IMR-90 (cell line): ENCODE results near the gene AGMO. TPM values are rescaled to one million over a fixed set of nuclear protein-coding genes. Genes with fewer than 3 reads are reported as not detected.

Experiments used
- ATAC-seq: fragments of 200-7000 bp; cut with Tn5 transposase; 2 replicates; pipeline ENCODE4 v1.9.1; 2020; ENCODE audit warnings: low read depth, mild to moderate bottlenecking, moderate library complexity
- BruUV-seq: library from RNA; stranded (reverse); fragments of 400-500 nt; replicated peaks from 2 replicates; lab custom pipeline; 2021; lab: Mats Ljungman, UMichigan
- CTCF ChIA-PET: fragments of 300-600 bp; formaldehyde crosslinking; extraction: SDS; loops from one replicate; lab custom pipeline; 2021; ENCODE audit warnings: antibody characterized with exemption; lab: Yijun Ruan, JAX
- POLR2A ChIA-PET: fragments of 300-600 bp; sonication (Branson Sonifier 250); formaldehyde crosslinking; loops from one replicate; lab custom pipeline; 2022; ENCODE audit warnings: antibody characterized with exemption; ENCODE audit not compliant: unreplicated experiment; lab: Charles Lee
- DNase-seq: peaks from one replicate; pipeline ENCODE4 v3.0.0; 2013
- H2AFZ ChIP-seq: replicated peaks from 2 replicates; pipeline ENCODE3; 2013; ENCODE audit warnings: low read length, mild to moderate bottlenecking; ENCODE audit not compliant: poor library complexity
- H2AK5ac ChIP-seq: 2 replicates; pipeline ENCODE4 v1.6.1; 2013; ENCODE audit warnings: low read depth, low read length, inconsistent platforms
- H2AK9ac ChIP-seq: replicated peaks from 2 replicates; pipeline ENCODE3; 2013; ENCODE audit warnings: mild to moderate bottlenecking, low read depth, low read length, moderate library complexity; ENCODE audit not compliant: poor library complexity
- H2BK120ac ChIP-seq: 2 replicates; pipeline ENCODE4 v1.6.1; 2013; ENCODE audit warnings: low read depth, low read length, inconsistent platforms
- H2BK15ac ChIP-seq: 3 replicates; pipeline ENCODE4 v1.6.1; 2013; ENCODE audit warnings: low read depth, low read length, inconsistent platforms
- H2BK20ac ChIP-seq: 2 replicates; pipeline ENCODE4 v1.6.1; 2013; ENCODE audit warnings: low read depth, mild to moderate bottlenecking, inconsistent platforms, low read length, moderate library complexity
- H2BK5ac ChIP-seq: 2 replicates; pipeline ENCODE4 v1.6.1; 2013; ENCODE audit warnings: mild to moderate bottlenecking, low read depth, low read length, inconsistent platforms; ENCODE audit not compliant: poor library complexity, severe bottlenecking
- H3K14ac ChIP-seq: replicated peaks from 2 replicates; pipeline ENCODE4 v1.6.1; 2013; ENCODE audit warnings: low read depth, low read length, inconsistent platforms
- H3K18ac ChIP-seq: 2 replicates; pipeline ENCODE4 v1.6.1; 2013; ENCODE audit warnings: low read depth, low read length, control low read depth
- H3K23ac ChIP-seq: 2 replicates; pipeline ENCODE4 v1.6.1; 2013; ENCODE audit warnings: low read depth, low read length, inconsistent platforms
- H3K27ac ChIP-seq: 2 replicates; pipeline ENCODE4 v1.5.1; 2013; ENCODE audit warnings: mild to moderate bottlenecking, control low read depth, low read length; ENCODE audit not compliant: insufficient read depth
- H3K27me3 ChIP-seq: 2 replicates; pipeline ENCODE4 v1.6.1; 2013; ENCODE audit warnings: low read length; ENCODE audit not compliant: control insufficient read depth, insufficient read depth
- H3K36me3 ChIP-seq: 2 replicates; pipeline ENCODE4 v1.6.1; 2013; ENCODE audit warnings: low read length, mixed read lengths; ENCODE audit not compliant: control insufficient read depth, insufficient read depth
- H3K4ac ChIP-seq: 2 replicates; pipeline ENCODE4 v1.6.1; 2013; ENCODE audit warnings: low read depth, low read length, inconsistent platforms
- H3K4me1 ChIP-seq: 2 replicates; pipeline ENCODE4 v1.6.1; 2013; ENCODE audit warnings: low read length, mixed read lengths; ENCODE audit not compliant: control insufficient read depth, insufficient read depth
- H3K4me2 ChIP-seq: 2 replicates; pipeline ENCODE4 v1.6.1; 2013; ENCODE audit warnings: low read depth, mild to moderate bottlenecking, control low read depth, low read length, moderate library complexity
- H3K4me3 ChIP-seq: 2 replicates; pipeline ENCODE4 v1.5.1; 2013; ENCODE audit warnings: low read depth, mild to moderate bottlenecking, control low read depth, low read length, moderate library complexity; ENCODE audit not compliant: insufficient read depth
- H3K56ac ChIP-seq: 2 replicates; pipeline ENCODE4 v1.6.1; 2013; ENCODE audit warnings: low read length, inconsistent platforms; ENCODE audit not compliant: insufficient read depth; ENCODE audit errors: extremely low read depth
- H3K79me1 ChIP-seq, 2 experiments: 2 replicates each; pipeline ENCODE4 v1.6.1; 2013; ENCODE audit warnings: low read length in 2 of 2, inconsistent platforms in 1 of 2, low read depth in 1 of 2
- H3K9ac ChIP-seq: 2 replicates; pipeline ENCODE4 v1.6.1; 2013; ENCODE audit warnings: low read depth, low read length, control low read depth
- H3K9me1 ChIP-seq: 2 replicates; pipeline ENCODE4 v1.6.1; 2013; ENCODE audit warnings: low read length, inconsistent platforms; ENCODE audit not compliant: insufficient read depth
- H3K9me3 ChIP-seq: 2 replicates; pipeline ENCODE4 v1.6.1; 2013; ENCODE audit warnings: low read length; ENCODE audit not compliant: control insufficient read depth, insufficient read depth
- H4K20me1 ChIP-seq: 2 replicates; pipeline ENCODE4 v1.6.1; 2013; ENCODE audit warnings: low read length, inconsistent platforms; ENCODE audit not compliant: insufficient read depth
- H4K5ac ChIP-seq: 2 replicates; pipeline ENCODE4 v1.6.1; 2013; ENCODE audit warnings: mild to moderate bottlenecking, low read depth, low read length, control low read depth
- H4K8ac ChIP-seq, 2 experiments: 2 replicates each; pipeline ENCODE4 v1.6.1; 2013; ENCODE audit warnings: low read depth in 2 of 2, low read length in 2 of 2, control low read depth in 1 of 2, inconsistent platforms in 1 of 2
- H4K91ac ChIP-seq: 2 replicates; pipeline ENCODE4 v1.6.1; 2013; ENCODE audit warnings: low read depth, low read length, inconsistent platforms; ENCODE audit not compliant: insufficient read depth
- BHLHE40 ChIP-seq: fragments of 150-350 bp; IDR thresholded peaks from 2 replicates; pipeline ENCODE4 v1.6.1; 2016; ENCODE audit warnings: mild to moderate bottlenecking, low read depth, low read length
- CEBPB ChIP-seq: IDR thresholded peaks from 2 replicates; pipeline ENCODE4 v1.6.1; 2012; ENCODE audit warnings: low read depth, low read length, improper control_type of control experiment
- CHD1 ChIP-seq: IDR thresholded peaks from 2 replicates; pipeline ENCODE4 v1.6.1; 2012; ENCODE audit warnings: low read depth, low read length, improper control_type of control experiment
- FOS ChIP-seq: fragments of 150-350 bp; IDR thresholded peaks from 2 replicates; pipeline ENCODE4 v1.6.1; 2016; ENCODE audit warnings: low read depth, low read length
- MAFK ChIP-seq: IDR thresholded peaks from 2 replicates; pipeline ENCODE4 v1.6.1; 2012; ENCODE audit warnings: low read depth, low read length, improper control_type of control experiment
- MAZ ChIP-seq: IDR thresholded peaks from 2 replicates; pipeline ENCODE4 v1.6.1; 2012; ENCODE audit warnings: low read depth, mild to moderate bottlenecking, low read length, improper control_type of control experiment, moderate library complexity, borderline replicate concordance
- MXI1 ChIP-seq: IDR thresholded peaks from 2 replicates; pipeline ENCODE4 v1.6.1; 2012; ENCODE audit warnings: low read depth, mild to moderate bottlenecking, low read length, moderate library complexity, borderline replicate concordance
- NFE2L2 ChIP-seq: fragments of 150-350 bp; IDR thresholded peaks from 2 replicates; pipeline ENCODE4 v1.6.1; 2016; ENCODE audit warnings: low read depth, mild to moderate bottlenecking, low read length
- POLR2A ChIP-seq: IDR thresholded peaks from 2 replicates; pipeline ENCODE4 v1.6.1; 2012; ENCODE audit warnings: mild to moderate bottlenecking, low read depth, low read length
- RAD21 ChIP-seq: IDR thresholded peaks from 2 replicates; pipeline ENCODE4 v1.6.1; 2012; ENCODE audit warnings: low read length, improper control_type of control experiment
- RCOR1 ChIP-seq: IDR thresholded peaks from 2 replicates; pipeline ENCODE4 v1.6.1; 2012; ENCODE audit warnings: mild to moderate bottlenecking, low read length, improper control_type of control experiment; ENCODE audit not compliant: insufficient replicate concordance
- RFX5 ChIP-seq: IDR thresholded peaks from 2 replicates; pipeline ENCODE4 v1.8.0; 2012; ENCODE audit warnings: low read depth, mild to moderate bottlenecking, low read length, moderate library complexity
- SMC3 ChIP-seq: fragments of 150-350 bp; IDR thresholded peaks from 2 replicates; pipeline ENCODE4 v1.6.1; 2016; ENCODE audit warnings: low read depth, mild to moderate bottlenecking, antibody characterized with exemption, low read length, moderate library complexity
- WGBS, 2 experiments: methylation state at CpG; one replicate each; pipeline versions ENCODE4 v1.1.5 to v1.1.7; 2013; ENCODE audit warnings: missing lambda C conversion rate in 2 of 2; ENCODE audit not compliant: insufficient read length in 1 of 2; ENCODE audit errors: extremely low coverage in 2 of 2; 5-methylcytosine and 5-hydroxymethylcytosine counted together
- dilution Hi-C: fragments of 300-500 bp; cut with HindIII; formaldehyde crosslinking; loops from one replicate; pipeline ENCODE4 v1.14.3; 2018; ENCODE audit warnings: low sequenced_read_pairs; ENCODE audit not compliant: unreplicated experiment
- in situ Hi-C: fragments of 300-500 bp; cut with MboI; formaldehyde crosslinking; loops from 3 replicates; pipeline ENCODE4 v1.14.3; 2019; ENCODE audit warnings: low sequenced_read_pairs, inconsistent platforms, mixed read lengths
- intact Hi-C: fragments of 100-400 bp; cut with micrococcal nuclease; formaldehyde crosslinking; loops from 2 replicates; pipeline ENCODE4 v1.10.0; 2022
- polyA plus RNA-seq, 3 experiments: library from polyadenylated mRNA; depleted of rRNA; stranded (reverse); fragments of >200 nt; gene quantifications; 2 replicates each; pipeline ENCODE4 v1.2.3, GENCODE V29; 2012; ENCODE audit warnings: low replicate concordance in 1 of 3
- total RNA-seq: library from RNA; depleted of rRNA; stranded (reverse); fragments of >200 nt; gene quantifications from 2 replicates; pipeline ENCODE4 v1.2.3, GENCODE V29; 2012
- TF ChIP-seq, protein P1 (sequence below): fragments of 150-350 bp; IDR thresholded peaks from 2 replicates; pipeline ENCODE4 v1.6.1; 2017; ENCODE audit warnings: mild to moderate bottlenecking, antibody characterized with exemption, low read length, low read depth
- TF ChIP-seq, protein P2 (sequence below): conservative IDR thresholded peaks from 2 replicates; pipeline ENCODE4 v1.5.1; 2012; ENCODE audit warnings: mild to moderate bottlenecking, low read depth, low read length, improper control_type of control experiment
- TF ChIP-seq, protein P3 (sequence below): fragments of 150-350 bp; IDR thresholded peaks from 2 replicates; pipeline ENCODE4 v1.6.1; 2016; ENCODE audit warnings: low read depth, mild to moderate bottlenecking, low read length, moderate library complexity, borderline replicate concordance

The AGMO gene
- total and polyA plus RNA-seq, 2 of the 4 experiments (the other 2 are of a cell fraction): not detected

DNA sequence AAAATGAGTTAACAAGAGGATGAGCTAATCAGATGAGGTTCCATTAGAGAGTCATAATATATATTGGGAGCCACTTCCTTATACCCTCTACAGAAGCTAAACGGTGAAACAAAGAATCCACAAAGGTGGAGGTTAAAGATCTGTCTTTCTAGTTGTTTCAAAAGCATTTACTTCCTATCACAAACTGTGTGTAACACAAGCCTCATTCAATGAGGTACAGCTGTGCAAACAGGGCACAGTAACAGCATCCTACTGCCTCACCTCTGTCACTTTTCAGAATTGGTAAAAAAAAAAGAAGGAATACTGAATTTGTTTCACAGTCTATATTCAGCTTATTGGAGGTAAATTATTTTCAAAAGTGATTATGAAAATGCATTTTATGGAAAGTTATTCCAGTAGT lies 128.7 kb downstream of the AGMO start:
- WGBS, 2 experiments: no CpG with 5 or more reads among the region's 1 CpG
- no peak overlapping the region for H2BK20ac ChIP-seq

More for the DNA sequence above, 128.7 kb downstream of the AGMO start:
- Histone ChIP-seq H2AK5ac (no peak overlapping the region), H4K91ac (no peak overlapping the region), H2BK5ac (no peak overlapping the region), H3K27ac (no peak overlapping the region), H2BK15ac (no peak overlapping the region), H3K56ac (no peak overlapping the region), H3K79me1 (no peaks in the 10 kb centered on the region), H4K8ac (no peak overlapping the region), H3K36me3 (no peaks in the 10 kb centered on the region), H3K18ac (no peak overlapping the region), H3K9ac (no peak overlapping the region), H2AK9ac (no peak overlapping the region), H2BK120ac (no peak overlapping the region), H3K4ac (no peak overlapping the region), H3K4me2 (no peak overlapping the region), H2AFZ (no peak overlapping the region), H3K4me3 (no peak overlapping the region), H3K14ac (no peak overlapping the region), H3K23ac (no peak overlapping the region), H3K4me1 (no peaks in the 10 kb centered on the region), H4K20me1 (no peaks in the 10 kb centered on the region), H3K27me3 (no peaks in the 10 kb centered on the region), H3K9me3 (no peaks in the 10 kb centered on the region), H4K5ac (no peak overlapping the region), H3K9me1 (no peaks in the 10 kb centered on the region)
- in situ Hi-C loops: no loop called here
- dilution Hi-C loops: no loop called here
- ChIA-PET POLR2A (no interaction called here), CTCF (no interaction called here)
- TF ChIP-seq BHLHE40: no peak
- no peak for TF ChIP-seq MXI1
- no peak for TF ChIP-seq NFE2L2
- TF ChIP-seq MAZ: no peak
- TF ChIP-seq FOS: no peak
- TF ChIP-seq, protein P1, sequence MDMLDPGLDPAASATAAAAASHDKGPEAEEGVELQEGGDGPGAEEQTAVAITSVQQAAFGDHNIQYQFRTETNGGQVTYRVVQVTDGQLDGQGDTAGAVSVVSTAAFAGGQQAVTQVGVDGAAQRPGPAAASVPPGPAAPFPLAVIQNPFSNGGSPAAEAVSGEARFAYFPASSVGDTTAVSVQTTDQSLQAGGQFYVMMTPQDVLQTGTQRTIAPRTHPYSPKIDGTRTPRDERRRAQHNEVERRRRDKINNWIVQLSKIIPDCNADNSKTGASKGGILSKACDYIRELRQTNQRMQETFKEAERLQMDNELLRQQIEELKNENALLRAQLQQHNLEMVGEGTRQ: no peak
- TF ChIP-seq CEBPB: no peak
- TF ChIP-seq, protein P2, sequence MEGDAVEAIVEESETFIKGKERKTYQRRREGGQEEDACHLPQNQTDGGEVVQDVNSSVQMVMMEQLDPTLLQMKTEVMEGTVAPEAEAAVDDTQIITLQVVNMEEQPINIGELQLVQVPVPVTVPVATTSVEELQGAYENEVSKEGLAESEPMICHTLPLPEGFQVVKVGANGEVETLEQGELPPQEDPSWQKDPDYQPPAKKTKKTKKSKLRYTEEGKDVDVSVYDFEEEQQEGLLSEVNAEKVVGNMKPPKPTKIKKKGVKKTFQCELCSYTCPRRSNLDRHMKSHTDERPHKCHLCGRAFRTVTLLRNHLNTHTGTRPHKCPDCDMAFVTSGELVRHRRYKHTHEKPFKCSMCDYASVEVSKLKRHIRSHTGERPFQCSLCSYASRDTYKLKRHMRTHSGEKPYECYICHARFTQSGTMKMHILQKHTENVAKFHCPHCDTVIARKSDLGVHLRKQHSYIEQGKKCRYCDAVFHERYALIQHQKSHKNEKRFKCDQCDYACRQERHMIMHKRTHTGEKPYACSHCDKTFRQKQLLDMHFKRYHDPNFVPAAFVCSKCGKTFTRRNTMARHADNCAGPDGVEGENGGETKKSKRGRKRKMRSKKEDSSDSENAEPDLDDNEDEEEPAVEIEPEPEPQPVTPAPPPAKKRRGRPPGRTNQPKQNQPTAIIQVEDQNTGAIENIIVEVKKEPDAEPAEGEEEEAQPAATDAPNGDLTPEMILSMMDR: no peak
- TF ChIP-seq, protein P3, sequence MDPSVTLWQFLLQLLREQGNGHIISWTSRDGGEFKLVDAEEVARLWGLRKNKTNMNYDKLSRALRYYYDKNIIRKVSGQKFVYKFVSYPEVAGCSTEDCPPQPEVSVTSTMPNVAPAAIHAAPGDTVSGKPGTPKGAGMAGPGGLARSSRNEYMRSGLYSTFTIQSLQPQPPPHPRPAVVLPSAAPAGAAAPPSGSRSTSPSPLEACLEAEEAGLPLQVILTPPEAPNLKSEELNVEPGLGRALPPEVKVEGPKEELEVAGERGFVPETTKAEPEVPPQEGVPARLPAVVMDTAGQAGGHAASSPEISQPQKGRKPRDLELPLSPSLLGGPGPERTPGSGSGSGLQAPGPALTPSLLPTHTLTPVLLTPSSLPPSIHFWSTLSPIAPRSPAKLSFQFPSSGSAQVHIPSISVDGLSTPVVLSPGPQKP: no peak
- no peak for TF ChIP-seq RAD21
- TF ChIP-seq RCOR1: no peak
- no peak for TF ChIP-seq MAFK
- TF ChIP-seq SMC3: no peak
- no peak for TF ChIP-seq POLR2A
- TF ChIP-seq RFX5: no peak
- TF ChIP-seq CHD1: no peak
- DNase-seq (no peak), ATAC-seq (no peak)
- intact Hi-C loops: no loop called here
- no TSS peak for BruUV-seq
